Midbrain (tissue), 1 donor: Measurements from ENCODE around the gene GABBR2.

ENCODE experiments used
- DNase-seq: peaks from one replicate; lab custom pipeline; 2025; lab: John Stamatoyannopoulos, UW

The GABBR2 gene

DNA sequence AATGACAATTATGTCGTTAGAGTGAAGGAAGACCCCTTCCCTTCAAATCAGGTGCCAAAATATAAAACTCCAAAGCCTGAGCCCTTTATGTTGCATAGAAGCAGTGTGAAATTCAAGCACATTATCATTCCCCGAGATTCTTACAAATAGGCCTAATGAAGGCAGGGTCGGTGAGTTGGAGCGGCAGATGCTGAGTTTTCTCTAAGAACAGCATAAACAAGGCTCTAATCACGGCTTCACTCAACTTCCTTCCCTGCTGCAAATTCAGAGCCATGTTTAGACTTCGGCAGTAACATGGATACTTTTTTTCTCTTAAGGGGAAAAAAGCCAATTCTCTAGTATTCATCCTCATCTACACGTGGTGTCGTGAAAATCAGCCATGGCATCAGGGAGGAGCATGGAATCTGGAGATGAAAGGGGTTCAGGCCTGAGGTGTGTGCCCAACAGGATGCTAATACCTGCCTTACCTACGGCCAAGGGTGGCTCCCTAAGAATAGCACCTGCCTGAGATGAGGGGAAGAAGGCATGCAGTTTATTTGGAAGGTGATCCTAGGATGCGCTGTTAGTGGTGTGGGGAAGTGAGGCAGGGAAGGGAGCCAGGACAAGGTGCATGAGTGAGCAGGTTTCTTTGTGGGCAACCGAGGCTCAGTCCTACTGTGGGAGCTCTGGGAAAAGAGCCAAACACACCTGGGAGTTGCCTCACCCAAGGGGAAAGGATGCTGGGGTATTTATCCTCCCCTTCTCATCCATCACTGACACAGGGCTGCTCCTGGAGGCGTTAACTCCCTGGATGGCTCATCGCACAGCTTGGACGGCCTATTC is 306.5 kb downstream of the GABBR2 start:
- no peak for DNase-seq

DNA sequence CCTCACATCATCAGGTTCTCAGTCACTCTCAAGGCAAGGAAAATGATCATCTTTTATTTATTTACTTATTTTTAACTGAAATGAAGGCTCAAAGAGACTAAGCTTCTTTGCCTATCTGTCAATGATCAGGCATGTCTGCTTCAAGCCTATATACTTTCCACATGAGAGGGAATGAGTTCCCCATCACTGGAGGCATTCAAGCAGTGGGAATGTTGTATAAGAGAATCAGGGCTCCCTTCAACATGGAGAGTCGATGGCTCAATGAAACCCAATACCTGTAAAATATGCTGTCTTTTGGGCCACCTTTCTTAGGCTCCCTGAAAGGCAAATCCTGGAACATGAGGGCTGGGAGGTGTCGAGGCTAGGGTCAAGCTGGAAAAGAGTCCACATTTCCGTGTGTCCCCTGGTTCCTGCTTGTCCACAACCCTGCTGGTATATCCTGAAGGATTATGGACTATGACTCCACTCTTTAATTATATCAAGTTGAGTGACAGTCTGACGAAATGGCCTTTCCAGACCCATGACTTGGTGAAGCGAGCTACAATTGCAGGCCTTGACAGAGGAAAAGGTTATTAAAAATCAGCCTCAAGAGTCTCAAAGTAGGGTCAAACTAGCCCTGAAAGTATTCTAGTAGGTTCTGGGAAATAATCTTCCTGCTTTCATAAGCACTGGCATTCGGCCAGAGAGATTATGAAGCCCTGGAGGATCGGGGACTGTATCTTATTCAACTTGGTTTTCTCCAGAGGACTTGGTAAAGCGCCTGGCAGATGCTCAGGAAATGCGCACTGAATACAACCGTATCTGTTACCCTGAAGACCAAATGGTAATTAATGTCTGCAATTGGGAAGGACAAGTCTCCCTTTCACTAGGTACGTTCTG is 307.4 kb downstream of the GABBR2 start:
- no peak for DNase-seq

- no peak for DNase-seq
Observed at GRCh38 chr9:98399950-98400683, 308.6 kb downstream of the GABBR2 start.

DNA sequence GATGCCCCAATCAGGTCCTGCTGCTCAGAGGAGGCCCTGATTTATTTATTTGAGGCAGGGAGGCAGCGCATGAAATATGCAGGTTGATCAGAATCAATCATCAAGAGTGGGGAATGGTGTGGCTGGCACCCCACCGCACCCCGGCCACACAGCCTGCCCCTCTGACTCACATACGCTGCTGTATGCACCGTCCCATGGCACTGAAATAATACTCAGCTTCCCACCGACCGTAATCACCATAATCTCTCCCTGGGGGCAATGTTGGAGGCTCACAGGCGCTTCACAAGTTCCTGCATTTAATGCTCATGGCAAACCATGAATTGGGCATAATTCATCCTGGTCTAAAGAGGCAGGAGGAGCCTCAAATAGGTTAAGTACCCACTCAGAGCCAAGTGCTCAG is 312.1 kb downstream of the GABBR2 start:
- DNase-seq, result no peak

DNA sequence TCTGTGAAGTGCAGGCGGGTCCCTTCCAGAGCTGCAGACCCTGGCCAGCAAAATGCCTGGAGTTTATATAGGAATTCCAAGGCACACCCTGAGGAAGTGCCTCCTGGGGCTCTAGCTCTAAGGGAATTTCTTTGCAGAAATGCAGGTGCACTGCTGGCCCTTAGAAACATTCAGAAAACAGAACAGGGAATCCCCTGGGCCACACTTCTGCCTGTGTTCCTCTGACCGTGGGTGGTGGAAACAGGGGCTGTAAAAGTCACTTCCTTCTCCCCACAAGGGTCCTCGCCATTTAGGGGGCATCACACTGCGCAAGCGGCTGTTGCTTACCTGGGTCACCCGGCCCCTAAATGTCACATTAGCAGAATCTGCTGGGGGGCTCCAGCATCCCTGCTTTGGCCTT is 312.5 kb downstream of the GABBR2 start:
- DNase-seq, result no peak

GRCh38 chr9:98391867-98392266 is 316.9 kb downstream of the GABBR2 start:
- DNase-seq, result peak; percentile 11

DNA sequence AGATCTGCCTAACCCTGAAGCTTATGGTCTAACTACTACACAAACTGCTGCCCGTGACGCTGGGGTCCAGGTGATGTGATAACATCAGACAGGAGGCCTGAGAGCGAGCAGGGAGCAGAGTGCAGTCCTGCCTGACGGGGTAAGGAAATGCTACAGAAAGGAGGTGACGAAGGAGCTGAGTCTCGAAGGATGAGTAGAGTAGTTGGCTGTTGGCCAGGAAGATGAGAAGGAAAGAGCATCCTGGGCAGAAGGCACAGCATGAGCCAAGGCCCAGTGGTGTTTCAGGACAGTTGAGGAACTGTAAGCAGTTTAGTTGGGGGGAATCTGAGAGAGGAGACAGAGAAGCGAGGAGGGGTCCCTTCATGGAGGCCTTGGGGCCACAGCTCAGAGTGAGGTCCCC is 317.3 kb downstream of the GABBR2 start:
- no peak for DNase-seq

DNA sequence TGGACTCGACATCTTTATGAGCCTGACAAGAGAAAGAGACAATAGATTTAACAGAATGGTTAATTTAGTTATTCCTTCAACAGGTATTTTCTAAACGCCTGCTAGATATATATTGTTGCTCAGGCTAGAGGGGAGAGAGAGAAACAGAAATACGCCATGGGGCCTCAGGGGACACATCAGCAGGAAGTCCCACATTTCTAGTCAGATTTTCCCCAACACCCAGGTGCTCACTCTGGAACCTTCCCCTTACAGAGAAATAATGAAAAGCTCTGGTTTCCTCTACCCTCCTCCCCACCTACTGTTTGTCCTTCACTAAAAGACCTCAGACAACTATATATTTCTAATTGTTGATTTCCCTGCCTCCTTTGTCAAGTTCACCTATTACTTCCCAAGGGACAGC is 323.0 kb downstream of the GABBR2 start:
- DNase-seq, result no peak

DNA sequence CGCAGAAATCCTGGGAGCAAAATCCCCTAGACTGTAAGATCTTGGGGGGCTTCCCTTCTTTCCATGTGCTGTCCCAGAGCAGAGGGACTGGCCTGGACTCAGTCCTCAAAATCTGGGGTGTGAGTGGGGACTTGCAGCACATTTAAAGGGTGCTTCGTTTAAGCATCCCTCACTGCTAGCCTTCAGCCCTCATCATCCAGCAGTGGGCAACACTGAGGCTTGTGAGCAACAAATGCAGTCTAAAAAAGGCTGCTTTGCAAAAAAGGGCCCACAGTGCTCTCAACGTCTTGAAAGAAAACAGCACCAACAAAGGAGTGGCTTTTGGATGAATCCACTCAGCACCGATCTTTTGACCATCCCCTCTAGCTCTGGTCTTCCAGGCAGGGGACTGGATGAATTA is 325.0 kb downstream of the GABBR2 start:
- no peak for DNase-seq

DNA sequence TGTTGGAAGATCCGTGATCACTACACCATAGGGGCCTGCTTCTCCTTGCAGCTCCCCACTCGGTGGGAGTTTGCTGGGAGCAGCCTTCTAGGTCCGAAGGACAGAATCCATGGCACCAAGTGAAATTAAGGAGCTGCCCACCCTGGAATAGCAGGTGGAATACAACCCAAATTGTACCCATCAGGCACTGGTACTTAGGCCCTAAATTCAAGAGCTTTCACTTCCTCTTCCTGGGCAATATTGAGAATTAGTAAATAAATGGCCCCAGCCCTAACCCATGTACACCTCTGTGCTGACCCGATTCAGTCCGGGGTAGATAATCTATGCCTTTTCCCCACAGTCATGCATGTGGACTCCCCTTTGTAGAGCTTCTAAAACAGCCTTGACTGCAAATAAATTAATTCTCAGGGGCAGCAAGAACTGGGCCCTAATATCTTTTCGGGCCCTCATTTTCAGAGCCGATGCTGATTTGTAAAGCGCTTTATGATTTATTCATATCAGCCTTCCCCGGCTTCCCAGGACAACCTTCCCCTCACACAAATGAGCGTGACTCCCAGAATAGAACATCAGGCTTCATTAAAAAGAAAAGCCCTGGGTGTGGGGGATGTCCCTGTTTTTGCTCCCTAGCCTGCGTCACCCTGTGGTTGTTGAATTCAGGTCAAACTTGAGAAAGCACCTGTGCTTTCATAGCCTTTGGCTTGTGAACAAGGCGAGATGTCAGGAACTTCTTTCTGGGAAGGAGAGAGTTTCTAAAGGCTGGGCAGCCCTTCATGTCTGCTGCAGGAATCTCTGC is 327.2 kb downstream of the GABBR2 start:
- no peak for DNase-seq

DNA sequence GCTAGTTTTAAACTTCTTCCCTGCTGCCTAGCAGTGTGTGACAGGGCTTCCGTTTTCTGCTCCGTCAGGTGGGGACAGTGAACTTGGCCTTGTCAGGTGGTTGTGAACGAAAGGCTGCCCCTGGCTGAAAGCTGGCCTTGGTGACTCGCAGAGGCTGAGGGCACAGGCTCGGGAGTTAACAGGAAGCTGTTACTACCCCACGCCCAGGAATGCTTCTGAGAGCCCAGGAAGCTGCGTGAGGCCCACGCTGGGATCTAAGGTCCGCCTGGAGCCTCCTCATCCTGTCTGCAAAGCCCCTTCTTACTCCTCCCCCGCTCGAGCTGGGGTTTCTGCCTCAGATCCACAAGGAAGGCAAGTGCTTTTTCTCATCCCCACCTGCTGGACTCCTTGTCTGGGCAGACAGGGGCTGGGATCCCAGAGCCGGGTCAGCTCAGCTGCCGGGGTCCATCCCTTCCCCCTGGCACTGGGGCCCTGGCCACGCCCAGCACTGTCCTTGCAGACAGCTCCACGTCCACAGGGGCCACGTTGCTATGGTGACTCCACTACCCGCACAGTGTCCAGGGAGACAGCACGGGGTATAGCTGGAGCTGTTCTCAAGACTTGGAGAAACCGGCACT is 328.6 kb downstream of the GABBR2 start:
- DNase-seq, result no peak

GRCh38 chr9:98379572-98379971 is 329.2 kb downstream of the GABBR2 start:
- no peak for DNase-seq

- DNase-seq, result no peak
Observed at GRCh38 chr9:98378794-98379193, 329.9 kb downstream of the GABBR2 start.

DNA sequence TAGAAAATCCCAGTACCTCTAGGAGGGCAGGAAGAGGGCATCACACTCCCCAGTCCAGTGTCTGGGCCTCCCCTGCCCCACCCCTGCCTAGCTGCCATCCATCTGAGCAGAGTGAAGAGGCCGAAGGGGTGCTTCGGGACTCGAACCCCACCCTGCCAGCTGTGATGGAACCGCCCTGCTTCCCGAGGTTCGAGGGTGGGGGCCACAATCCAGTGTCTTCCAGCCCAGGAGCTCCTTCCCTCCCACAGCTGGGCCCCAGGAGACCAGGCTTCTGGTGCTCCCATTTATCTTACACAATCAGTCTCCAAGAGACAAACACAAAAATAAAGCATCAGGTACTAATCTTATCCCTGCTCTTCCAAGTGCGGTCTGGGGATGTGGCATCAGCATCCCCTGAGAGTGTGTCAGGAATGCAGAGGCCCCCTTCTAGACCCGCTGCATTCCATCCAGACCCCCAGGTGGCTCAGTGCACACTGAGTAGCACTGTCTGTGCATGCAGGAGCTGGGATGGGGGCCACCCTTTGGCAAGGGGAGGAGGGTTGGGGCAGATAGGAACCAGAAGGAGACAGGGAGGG is 330.4 kb downstream of the GABBR2 start:
- DNase-seq, result no peak

DNA sequence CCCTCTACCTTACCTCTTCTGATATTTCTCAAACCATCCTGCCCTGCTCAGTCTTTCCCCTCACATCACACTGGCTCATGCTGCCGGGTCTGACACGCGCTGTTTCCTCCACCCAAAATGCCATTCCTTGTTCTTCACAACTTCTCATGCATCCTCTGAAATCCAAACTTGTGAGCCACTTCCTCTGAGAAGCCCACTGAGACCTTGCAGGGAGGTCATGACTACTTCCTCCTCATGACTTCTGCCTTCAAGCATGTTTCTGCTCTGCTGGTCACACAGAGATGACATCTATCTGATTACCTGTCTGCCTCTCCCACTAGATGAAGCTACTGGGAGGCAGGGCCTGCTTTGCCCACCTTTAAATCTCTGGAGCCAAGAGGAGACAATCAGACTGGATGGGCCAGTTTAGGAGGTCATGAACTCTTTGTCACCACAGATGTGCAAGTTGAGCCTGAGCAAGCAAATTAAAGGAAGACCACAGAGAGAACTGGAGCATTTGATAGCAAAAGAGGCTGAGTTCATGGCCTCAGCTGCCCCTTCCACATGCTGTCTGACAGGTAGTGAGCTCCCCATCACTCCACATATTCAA is 333.5 kb downstream of the GABBR2 start:
- DNase-seq, result no peak

DNA sequence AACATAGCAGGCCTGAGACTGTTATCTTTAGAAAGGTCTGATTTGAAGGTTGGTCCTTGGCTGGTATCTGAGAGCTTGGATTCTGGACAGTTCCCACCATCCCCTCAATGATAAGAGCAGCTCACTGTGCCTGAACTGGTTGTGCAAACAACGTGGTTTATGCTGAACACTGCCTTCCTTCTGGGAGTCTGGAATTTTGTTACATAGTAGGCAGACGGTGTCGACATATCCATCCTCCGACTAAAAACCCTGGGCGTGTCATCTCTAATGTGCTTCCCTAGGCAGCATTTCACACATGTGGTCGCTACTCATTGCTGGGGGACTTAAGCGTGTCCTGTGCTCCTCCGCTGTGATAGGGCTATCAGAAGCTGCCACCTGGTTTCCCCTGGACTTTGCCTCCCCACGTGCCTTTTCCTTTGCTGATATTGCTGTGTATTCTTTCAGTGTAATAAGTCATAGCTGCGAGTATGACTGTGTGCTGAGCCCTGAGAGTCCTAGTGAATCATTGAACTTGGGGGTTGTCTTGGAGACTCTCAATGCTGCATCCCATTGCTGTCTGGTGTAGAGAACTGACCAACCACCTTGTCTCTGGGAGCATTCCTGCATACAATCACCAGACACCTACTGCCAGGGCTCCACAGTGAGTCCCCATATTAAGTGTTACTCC is 334.2 kb downstream of the GABBR2 start:
- no peak for DNase-seq

- no peak for DNase-seq
Observed at GRCh38 chr9:98373609-98374008, 335.1 kb downstream of the GABBR2 start.

- peak; percentile 66 for DNase-seq
Observed at GRCh38 chr9:98372077-98372836, 336.5 kb downstream of the GABBR2 start.

GRCh38 chr9:98370976-98371315 is 337.8 kb downstream of the GABBR2 start:
- DNase-seq, result no peak
